Bronchial epithelial cell (primary cell): Measurements from ENCODE around the gene B4GALNT2. TPM values are rescaled to one million over a fixed set of nuclear protein-coding genes. Genes with fewer than 3 reads are reported as not detected.

ENCODE experiments used
- DNase-seq: peaks from one replicate; pipeline ENCODE4 v3.0.0-alpha.2; 2010; ENCODE audit warnings: low read depth
- FAIRE-seq: peaks from 2 replicates; lab custom pipeline; 2011; peaks lifted over from hg19 to GRCh38; lab: Jason Lieb, UNC
- H3K27me3 ChIP-seq: 2 replicates; pipeline ENCODE4 v1.5.1; 2011; ENCODE audit warnings: low read length; ENCODE audit not compliant: control insufficient read depth, insufficient read depth
- H3K36me3 ChIP-seq: 2 replicates; pipeline ENCODE4 v1.5.1; 2011; ENCODE audit warnings: low read length; ENCODE audit not compliant: control insufficient read depth, insufficient read depth
- H3K4me3 ChIP-seq: 2 replicates; pipeline ENCODE4 v1.5.1; 2011; ENCODE audit warnings: mild to moderate bottlenecking, low read depth, low read length, control low read depth
- total RNA-seq: library from RNA; depleted of rRNA; stranded (reverse); fragments of >200 nt; gene quantifications from 2 replicates; pipeline ENCODE4 v1.2.1, GENCODE V29; 2014
- TF ChIP-seq, protein P1 (sequence below): IDR thresholded peaks from 2 replicates; pipeline ENCODE4 v1.5.1; 2011; ENCODE audit warnings: mild to moderate bottlenecking, moderate library complexity, low read length, control low read depth, inconsistent platforms; ENCODE audit not compliant: insufficient read depth, severe bottlenecking

B4GALNT2 gene
- total RNA-seq, 1 donor from 2014 or later, result 4.2 TPM

- FAIRE-seq (no peak), DNase-seq (no peak)
- Histone ChIP-seq H3K36me3 (no peaks in the 10 kb centered on the region), H3K4me3 (no peak overlapping the region), H3K27me3 (peaks cover 1% of the 10 kb centered on the region)
- TF ChIP-seq, protein P1, sequence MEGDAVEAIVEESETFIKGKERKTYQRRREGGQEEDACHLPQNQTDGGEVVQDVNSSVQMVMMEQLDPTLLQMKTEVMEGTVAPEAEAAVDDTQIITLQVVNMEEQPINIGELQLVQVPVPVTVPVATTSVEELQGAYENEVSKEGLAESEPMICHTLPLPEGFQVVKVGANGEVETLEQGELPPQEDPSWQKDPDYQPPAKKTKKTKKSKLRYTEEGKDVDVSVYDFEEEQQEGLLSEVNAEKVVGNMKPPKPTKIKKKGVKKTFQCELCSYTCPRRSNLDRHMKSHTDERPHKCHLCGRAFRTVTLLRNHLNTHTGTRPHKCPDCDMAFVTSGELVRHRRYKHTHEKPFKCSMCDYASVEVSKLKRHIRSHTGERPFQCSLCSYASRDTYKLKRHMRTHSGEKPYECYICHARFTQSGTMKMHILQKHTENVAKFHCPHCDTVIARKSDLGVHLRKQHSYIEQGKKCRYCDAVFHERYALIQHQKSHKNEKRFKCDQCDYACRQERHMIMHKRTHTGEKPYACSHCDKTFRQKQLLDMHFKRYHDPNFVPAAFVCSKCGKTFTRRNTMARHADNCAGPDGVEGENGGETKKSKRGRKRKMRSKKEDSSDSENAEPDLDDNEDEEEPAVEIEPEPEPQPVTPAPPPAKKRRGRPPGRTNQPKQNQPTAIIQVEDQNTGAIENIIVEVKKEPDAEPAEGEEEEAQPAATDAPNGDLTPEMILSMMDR, result no peak
These were observed 63.2 kb downstream of the B4GALNT2 start for GRCh38 chr17:49195751-49196150.

- no peak overlapping the region for H3K4me3 ChIP-seq
- FAIRE-seq, result no peak
These were observed 64.0 kb downstream of the B4GALNT2 start for GRCh38 chr17:49196520-49196919.

GRCh38 chr17:49197346-49197998, 64.9 kb downstream of the B4GALNT2 start:
- DNase-seq (peak; percentile 18), FAIRE-seq (no peak)
- Histone ChIP-seq H3K27me3 (peaks cover 1% of the 10 kb centered on the region), H3K4me3 (no peak overlapping the region), H3K36me3 (no peaks in the 10 kb centered on the region)
- TF ChIP-seq, protein P1, result no peak

More at GRCh38 chr17:49196520-49196919, 64.0 kb downstream of the B4GALNT2 start:
- no peak for DNase-seq
- Histone ChIP-seq H3K36me3 (no peaks in the 10 kb centered on the region), H3K27me3 (peaks cover 1% of the 10 kb centered on the region)
- TF ChIP-seq, protein P1, result no peak

- DNase-seq (no peak), FAIRE-seq (no peak)
- H3K4me3 ChIP-seq, result no peak overlapping the region
- TF ChIP-seq, protein P1, result no peak
- H3K36me3 ChIP-seq, result no peaks in the 10 kb centered on the region
- peaks cover 1% of the 10 kb centered on the region for H3K27me3 ChIP-seq
These were observed 65.6 kb downstream of the B4GALNT2 start for GRCh38 chr17:49198211-49198610.

DNA sequence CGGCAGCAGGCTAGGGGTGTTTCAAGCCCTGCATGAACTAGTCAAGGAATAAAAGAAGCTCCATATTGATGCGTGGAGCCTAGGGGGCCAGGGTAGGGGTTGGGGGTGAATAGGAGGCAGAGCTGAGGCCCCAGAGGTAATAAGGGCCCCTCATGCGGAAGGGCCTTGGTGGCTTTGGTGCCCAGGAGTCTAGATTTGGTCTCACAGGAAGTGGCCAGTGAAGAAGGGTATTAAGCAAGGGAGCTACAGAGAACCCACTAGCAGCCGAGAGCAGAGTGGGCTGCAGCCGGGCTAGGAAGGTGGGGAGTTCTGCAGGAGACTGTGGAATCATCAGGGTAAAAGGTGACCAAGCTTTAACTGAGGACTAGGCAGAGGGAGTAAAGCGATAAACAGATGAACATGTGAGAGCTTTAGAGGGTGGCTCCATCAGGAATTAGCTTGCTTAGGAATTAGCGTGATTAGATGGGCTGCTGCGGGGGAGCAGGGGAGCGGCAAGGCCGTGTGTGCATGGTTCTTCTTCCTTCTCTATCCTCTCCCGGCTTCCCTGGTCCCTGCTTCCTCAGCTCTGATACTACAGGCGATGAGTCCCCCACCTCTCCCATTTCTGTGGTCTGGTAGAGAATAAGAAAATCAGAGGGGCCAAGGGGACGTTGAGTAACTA, 68.0 kb downstream of the B4GALNT2 start:
- Histone ChIP-seq H3K36me3 (no peaks in the 10 kb centered on the region), H3K27me3 (peaks cover 1% of the 10 kb centered on the region), H3K4me3 (no peak overlapping the region)
- TF ChIP-seq, protein P1, result no peak
- DNase-seq, result no peak
- FAIRE-seq, result no peak
